Epithelial cell of prostate (primary cell): ENCODE data around the gene SH3RF3.
"Not testable (repeated sequence)": the region's sequence is repeated elsewhere in the genome, so short reads cannot be mapped to it uniquely, and the experiment has no call there.

Source experiments
- DNase-seq: peaks from one replicate; pipeline ENCODE4 v3.0.0-alpha.2; 2011; ENCODE audit warnings: low read depth, low spot score
- H3K27ac ChIP-seq: fragments of 450-650 bp; 2 replicates; pipeline ENCODE4 v1.5.1; 2017; ENCODE audit warnings: mild to moderate bottlenecking

The SH3RF3 gene

DNA sequence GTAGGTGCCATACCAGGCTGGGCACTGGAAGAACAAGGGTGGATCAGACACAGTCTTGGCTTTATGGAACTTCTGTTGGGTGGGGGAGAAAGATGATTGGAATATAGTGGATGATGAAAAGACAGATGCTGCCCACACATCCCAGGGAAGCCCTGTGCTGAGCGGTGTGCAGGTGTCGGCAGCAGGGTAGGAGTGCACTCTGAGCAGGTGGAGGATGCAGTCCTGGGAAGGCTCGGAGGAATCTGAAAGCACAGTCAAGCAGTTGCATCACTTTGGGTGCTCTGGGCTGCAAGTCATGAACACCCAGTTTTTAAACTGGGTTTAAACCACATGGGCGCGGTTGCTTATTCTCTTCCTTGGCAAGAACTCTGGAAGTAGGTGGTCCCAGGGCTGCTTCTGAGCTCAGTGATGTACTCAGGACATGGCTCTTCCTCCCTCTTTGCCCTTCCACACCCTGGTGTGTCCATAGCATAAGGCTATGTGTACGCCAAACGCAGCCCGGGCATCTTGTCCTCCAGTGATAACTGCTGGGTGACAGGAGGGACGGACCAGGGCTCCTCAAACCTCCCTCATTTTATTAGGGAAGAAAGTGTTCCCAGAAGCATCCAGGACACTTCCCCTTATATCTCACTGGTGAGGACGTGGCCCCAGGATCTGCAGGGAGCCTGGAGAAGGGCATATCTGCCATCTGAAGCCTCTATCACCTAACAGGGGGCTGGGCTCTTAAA lies 84.0 kb downstream of the SH3RF3 start:
- no peak for DNase-seq
- no peak overlapping the region for H3K27ac ChIP-seq

DNA sequence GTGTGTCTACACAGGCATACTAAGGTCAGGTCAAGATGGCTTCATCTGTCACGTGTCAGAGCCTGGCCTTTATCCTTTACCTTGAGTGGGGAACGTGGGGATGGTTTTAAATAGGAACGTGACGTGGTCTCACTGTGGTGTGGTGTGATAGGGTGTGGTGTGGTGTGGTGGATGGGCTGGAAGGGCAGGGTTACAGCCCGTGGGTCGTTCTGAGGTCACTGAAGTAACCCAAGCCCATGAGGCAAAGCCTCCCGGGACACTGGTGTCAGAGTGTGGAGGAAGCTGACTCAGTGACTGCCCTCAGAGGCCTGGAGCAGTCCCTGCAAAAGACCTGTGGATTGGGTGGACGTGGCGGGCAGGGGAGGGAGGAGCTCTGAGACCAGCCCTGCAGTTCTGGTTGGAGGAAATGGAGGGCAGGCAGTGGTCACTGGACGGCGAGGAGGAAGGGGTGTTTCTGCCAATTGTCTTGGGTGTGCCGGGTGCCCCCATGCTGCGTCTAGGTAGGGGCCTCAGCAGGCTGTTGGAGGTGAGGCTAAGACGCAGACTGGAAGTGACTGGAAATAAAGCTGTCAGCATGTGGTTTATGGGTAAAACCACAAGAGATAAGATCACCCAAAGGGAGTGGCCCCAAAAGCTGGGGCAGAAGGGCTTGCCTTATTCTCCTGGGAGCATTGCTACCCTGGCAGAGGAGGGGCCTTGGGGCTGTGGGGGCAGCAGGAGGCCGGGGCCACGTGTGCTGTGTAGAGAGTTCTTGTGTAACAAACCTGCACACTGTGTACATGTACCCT lies 84.8 kb downstream of the SH3RF3 start:
- no peak for DNase-seq
- H3K27ac ChIP-seq: no peak overlapping the region

DNA sequence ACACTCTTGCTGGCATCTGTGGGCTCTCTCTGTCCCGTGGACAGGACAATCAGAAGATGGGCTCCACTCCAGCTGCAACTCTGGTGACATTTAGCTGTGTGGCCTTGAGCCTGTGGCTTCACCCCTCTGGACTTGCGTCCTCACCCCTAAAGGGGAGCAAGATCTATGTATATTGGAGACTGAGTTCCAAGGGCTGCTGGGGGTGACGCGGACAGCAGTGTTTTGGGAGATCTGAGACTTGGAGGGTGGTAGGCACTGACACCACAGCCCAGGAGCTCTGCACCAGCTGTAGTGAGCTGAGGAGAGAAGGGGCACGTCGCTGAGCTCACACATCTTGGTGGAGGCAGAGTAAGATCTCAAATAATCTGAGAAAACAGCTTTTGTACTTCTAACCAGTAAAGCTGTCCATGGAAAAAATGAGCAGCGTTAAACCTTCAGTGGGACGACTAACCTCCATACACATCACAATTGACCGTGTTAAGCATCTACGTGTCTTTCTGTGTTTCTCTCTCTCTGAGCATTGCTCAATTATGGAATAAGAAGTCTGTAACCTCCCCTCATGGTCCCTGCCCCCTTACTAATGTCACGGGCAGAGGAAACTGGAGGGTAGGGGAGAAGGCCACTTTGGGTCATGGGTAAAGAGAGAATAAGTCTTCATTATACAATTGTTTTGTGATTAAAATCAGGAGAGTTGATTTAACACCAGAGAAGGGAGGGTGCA lies 85.8 kb downstream of the SH3RF3 start:
- no peak for DNase-seq
- H3K27ac ChIP-seq: no peak overlapping the region

DNA sequence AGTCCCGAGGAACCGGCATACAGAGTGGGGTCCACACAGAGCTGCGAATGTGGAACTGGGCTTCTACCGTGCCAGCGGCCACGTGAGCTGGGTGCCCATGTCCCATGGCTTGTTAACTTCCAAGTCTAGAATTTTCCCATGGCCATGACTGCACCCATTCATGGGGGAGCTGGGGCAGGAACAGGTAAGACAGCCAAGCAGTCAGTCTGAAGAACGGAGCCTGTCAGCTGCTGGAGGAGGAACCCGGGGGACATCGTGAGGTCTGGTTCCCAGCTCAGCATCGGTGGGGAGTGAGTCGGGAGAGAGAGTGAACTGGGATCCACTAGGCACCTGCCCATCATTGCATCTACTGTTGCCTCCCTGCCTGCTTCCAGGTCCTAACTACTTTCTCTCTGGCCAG lies 86.9 kb downstream of the SH3RF3 start:
- DNase-seq: no peak
- H3K27ac ChIP-seq: no peak overlapping the region

DNA sequence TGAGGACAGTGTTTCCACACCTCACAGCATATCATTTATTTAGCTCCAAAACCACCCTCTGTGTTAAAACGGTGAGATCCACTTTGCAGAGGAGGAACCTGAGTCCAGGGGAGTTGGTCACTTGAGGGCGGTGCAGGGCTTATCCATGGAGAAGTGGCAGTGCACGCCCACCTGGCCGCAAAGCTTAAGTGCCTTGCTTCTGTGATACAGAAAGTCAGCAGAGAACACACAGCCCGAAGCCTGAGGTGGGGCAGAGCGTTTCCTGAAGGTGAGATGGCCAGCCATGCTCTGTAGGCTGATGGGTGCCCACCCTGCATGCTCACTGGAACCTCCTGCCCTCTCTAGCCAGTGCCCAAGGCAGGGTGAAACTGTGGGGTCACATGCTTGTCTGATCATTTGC lies 87.3 kb downstream of the SH3RF3 start:
- DNase-seq: no peak
- H3K27ac ChIP-seq: no peak overlapping the region

DNA sequence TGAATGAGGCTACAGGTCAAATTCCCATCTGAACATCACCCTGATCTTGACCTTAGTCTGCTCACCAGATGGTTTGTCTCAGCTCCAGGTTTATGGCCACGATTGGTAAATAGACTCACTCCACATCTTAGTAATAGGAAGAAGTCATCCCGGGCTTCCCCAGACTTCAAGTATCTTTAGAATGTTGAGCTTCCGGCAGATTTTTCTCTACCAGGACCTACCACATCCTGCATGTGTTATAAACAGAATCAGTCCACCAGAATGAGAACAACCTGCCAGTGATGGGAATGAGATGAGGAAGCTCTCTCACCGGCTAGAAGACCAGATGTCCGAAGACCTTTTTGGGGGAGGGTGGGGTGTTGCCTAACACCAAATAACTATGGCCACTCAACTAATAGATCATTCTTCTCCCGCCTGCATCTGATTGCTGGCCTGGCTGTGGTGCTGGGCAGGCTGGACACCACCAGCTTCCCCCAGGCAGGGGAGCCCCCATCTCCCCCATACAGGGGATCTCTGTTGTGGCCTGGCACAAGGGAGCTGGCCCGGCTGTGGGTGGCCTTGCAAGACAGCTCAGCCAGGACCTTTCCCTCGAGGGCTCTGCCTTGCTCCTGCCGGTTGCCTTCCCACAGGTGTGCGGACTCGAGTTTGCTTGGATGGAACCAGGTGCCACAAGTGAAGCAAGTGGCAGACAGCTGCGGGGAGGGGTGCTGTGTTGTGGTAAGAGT lies 88.5 kb downstream of the SH3RF3 start:
- H3K27ac ChIP-seq: no peak overlapping the region
- no peak for DNase-seq

DNA sequence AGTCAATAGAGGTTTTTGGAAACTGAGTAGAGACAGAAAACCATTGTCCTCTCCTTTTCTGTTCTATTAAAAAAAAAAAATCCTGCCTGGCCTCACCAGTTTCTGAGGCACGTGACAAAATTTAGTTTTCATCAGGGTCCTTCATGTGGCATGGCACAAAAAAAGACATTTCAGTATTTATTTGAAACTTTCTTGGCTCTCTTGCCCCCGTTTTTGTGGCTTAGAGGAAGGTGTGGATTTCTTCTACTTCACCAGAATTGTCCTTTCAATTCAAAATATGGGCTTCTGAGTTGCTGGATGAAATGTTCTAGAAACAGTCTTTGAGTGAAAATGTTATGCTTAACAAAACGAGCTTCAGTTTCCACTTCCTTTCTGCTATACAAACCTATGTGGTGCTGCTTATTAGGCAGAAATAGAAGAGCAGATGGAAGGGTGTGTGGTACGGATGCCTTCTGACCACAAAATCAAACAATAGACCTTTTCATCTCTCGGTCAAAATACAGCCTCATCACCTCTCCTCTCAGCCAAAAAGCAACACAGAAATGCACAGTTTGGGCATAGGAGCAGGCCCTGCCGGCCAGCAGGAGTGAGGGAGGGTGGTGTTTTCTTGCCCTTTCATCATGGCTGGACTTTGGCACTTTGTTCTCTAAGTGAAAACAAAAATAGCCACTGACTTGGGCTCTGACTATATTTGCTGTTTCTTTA lies 89.2 kb downstream of the SH3RF3 start:
- no peak overlapping the region for H3K27ac ChIP-seq
- no peak for DNase-seq

DNA sequence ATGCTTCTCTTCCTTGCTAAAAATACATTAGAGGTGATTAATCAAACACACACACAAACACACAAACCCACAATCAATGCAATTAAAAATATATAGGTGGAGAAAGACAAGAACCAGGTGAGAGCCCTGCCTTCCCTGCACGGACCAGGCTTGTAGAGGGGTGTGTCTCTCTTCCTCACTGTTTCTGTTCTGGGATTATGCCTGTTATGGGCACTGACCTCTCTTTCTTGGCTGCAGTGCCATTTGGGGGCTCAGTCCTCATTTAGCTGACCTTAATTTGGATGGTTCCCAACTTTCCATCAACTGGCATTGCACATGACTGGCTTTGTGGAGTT lies 89.8 kb downstream of the SH3RF3 start:
- H3K27ac ChIP-seq: no peak overlapping the region
- DNase-seq: no peak

DNA sequence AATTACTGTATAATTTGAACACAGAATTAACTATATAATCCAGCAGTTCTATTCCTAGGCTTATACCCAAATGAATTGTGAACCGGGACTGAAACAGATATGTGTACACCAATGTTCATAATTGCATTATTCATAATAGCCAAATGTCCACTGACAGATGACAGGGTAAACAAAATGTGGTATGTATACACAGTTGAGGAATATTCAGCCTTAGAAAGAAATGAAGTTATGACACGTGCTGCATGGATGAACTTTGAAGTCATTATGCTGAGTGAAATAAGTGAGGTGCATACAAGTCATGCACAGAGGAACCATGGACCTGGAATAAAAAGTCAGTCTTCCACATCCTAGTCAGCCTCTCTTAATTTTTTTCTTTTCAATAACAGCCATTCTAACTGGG lies 91.9 kb downstream of the SH3RF3 start:
- H3K27ac ChIP-seq: no peak overlapping the region
- DNase-seq: no peak

DNA sequence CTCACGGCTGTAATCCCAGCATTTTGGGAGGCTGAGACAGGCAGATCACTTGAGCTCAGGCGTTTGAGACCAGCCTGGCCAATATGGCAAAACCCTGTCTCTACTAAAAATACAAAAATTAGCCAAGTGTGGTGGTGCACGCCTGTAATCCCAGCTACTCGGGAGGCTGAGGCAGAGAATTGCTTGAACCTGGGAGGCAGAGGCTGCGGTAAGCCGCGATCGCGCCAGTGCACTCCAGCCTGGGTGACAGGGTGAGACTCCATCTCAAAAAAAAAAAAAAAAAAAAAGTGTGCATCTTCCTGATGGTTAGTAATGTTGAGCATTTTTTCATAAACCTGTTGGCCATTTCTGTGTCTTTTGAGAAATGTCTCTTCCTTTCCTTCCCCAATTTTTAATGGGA lies 92.3 kb downstream of the SH3RF3 start:
- H3K27ac ChIP-seq, DNase-seq: not testable (repeated sequence)

DNA sequence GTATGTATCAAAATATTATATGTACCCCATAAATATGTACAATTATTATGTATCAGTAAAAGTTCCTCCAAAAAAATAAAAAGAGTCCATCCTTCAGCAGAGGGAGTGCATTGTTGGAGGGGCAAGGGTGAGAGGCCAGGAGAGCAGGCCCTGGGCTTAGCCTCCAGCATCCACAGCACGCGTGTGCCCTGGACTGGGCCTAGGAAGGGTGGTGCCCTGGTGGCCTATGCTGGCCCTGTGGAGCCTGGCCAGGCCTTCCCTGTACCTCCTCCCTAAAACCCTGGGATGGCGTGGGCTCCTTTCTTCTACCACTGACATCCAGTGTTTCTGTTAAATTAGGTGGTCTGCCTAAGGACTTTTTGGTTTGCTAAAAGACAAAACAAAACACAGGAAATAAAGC lies 93.4 kb downstream of the SH3RF3 start:
- H3K27ac ChIP-seq: no peak overlapping the region
- DNase-seq: no peak

DNA sequence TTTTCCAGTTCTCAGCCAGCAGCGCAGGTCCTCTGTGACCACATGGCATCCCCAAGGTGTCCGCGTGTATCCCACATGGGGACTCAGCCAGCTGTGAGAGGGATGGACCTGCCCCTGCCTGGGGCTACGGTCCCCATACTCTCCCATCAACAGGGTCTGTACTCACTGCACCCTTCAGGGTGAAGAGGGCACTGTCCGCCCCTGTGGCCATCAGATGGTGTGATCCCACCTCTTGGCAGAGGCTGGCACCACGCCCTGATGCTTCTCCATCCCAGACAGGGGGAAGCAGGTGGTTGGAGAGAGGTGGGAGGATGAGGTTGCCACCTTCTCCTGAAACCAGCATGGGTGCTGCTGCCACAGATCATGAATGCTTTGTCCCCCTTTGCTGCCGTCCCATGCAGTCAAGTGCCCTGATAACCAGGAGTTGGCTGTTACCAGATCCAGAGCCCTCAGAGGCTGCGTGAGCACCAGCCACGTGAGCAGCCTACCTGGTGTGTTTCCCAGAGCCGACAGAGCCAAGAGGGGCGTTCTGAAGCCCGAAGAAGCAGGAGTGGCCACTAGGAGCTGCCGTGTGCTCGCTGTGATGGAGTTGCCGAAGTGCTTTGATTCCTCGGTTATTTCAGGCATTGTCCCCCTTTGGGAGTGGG lies 93.9 kb downstream of the SH3RF3 start:
- DNase-seq: no peak
- no peak overlapping the region for H3K27ac ChIP-seq

DNA sequence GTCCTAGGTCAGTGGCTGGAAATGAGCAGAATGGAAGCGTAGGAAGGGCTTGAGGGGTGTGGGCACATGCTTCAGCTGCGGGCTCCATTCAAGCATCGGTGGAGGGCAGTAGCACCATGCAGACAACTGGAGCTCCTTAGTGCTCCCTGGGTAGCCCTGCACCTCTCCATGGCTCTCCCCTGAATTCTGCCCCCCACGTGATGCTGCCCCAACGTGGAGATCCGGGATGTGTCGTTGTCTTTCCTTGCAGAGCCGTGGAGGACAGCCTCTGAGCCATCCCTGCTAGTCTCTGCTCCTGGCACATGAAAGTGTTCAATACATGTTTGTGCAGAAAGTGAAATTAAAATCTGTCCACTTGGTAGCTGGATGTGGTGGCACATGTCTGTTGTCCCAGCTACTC lies 94.5 kb downstream of the SH3RF3 start:
- no peak overlapping the region for H3K27ac ChIP-seq
- DNase-seq: no peak

DNA sequence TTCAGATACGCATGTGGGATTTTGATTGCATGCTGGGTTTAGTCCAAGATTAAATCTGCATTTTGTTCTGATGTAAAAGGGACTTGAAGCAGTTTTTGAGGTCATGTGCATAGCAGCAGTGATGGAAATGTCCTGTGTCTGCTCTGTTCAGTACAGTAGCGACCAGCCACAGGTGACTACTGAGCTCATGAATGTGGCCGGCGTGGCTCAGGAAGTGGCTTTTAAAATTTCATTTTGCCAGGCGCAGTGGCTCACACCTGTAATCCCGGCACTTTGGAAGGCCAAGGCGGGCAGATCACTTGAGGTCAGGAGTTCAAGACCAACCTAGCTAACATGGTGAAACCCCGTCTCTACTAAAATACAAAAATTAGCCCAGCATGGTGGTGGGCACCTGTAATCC lies 95.3 kb downstream of the SH3RF3 start:
- not testable (repeated sequence) for H3K27ac ChIP-seq, DNase-seq

DNA sequence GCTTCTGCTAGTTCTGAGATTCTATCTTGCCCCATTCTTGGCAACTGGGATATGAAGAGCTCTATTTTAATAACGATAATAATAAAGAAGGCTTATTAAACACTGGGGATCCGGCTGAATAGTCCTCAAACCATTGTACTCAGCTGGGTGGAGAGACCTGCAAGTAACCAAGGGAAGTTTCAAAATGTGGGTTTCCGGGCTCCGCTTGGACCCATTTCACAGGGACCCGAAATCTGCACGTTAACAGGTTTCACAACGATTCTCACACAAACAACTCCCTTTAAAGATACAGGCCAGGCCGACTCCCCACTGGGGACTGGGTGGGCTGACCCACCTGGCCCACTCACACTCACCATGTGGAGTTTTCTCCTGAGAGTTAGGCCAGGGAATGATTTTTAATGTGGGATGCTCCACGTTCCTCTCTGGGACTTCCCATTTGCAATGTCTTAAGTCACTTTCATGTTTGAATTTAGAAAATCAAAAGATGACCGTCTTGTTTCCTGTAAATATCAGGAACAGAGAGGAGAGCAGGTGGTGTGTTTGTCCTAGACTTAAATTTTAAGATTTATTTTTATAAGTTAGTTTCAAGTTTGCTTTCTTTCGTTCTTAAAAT lies 96.3 kb downstream of the SH3RF3 start:
- DNase-seq: no peak
- H3K27ac ChIP-seq: no peak overlapping the region

DNA sequence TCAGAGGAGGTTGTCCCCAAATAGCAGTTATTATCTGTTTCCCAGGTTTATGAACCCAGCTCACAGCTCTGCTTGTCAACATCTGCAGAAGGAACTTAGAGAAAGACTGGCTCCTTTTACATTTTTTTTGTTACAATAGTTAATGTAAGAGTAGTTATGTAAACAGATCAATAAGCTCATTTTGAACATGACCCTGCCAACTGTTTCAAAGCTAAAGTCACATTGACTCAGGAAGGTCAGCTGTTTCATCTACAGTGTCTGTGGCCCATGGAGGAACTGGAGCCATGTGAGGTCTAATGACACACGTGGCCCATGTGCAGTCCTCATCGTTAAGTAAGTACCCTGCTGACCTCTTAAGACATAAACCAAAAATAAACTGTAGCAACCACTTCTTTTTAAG lies 97.1 kb downstream of the SH3RF3 start:
- no peak overlapping the region for H3K27ac ChIP-seq
- DNase-seq: no peak

DNA sequence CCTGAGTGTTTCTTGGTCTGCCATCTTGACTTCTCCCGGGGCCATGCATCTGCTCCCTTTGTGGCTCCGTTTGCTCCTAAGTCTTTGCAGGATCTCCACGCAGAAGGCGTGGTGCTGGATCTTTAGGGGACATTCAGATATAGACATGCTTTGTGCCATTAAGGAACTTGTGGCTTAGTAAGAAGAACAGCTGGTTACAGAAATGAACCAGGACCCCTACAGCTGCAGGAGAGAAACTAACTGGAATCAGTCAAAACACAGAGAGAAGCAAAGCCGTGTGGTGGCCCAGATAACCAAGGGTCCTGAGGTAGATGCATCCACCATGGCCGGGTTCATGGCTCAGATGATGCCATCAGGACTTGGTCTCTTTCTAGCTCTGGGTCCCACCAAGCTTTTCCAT lies 97.6 kb downstream of the SH3RF3 start:
- no peak for DNase-seq
- no peak overlapping the region for H3K27ac ChIP-seq

DNA sequence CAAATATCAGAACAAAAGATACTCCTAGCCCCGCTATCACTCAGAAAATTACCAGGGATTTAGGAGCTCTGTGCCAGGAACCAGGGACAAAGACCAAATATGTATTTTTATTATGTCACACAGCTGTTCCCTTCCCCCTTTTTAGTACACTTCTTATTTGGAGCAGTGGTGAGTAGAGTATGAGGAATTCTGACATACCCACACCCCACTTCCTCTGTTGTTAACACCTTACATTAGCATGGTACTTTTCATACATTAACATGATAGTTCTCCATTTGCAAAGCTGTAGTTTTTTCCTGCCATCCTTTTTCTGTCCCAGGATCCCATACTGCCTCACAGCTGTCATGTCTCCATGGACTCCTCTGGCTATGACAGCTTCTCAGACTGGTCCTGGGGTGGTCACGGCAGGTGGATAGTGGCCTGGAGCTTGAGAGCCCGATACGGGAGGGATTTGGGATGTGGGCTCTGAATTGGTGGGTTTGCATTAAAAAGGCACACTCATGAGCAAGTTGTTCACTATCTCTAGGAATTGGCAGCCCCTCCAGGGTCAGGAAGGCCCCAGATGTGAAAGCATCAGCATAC lies 100.2 kb downstream of the SH3RF3 start:
- H3K27ac ChIP-seq: no peak overlapping the region
- DNase-seq: no peak

DNA sequence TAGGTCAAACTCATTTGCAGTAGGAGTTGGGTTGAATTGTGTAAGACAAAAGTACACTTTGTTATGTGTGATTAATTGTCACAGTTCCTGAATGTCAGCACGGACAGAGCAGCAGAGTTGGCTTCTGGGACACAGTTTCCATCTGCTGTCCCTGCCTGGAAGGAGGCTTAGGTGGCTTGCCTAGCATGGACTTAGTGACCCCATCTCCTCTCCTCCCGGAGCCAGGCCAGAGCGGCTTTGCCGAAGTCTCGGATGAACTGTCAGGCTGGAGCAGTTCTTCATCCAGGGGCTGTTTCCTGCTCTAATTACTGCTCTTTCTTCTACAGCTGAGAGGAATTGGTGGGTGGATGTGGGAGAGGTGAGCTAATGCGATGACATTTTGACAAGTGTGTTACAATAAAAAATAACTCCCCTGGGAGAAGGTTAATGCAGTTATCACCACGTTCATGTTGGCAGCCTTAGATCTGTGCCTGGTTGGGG lies 102.0 kb downstream of the SH3RF3 start:
- no peak for DNase-seq

More for the DNA sequence above, 102.0 kb downstream of the SH3RF3 start:
- no peak overlapping the region for H3K27ac ChIP-seq
